ENCODE measurements around the gene CARS1.

The CARS1 gene

GRCh38 chr11:2951231-2952110 lies 105.8 kb downstream of the CARS1 start:
- DNase-seq, result no peak
